OCI-LY7 (cell line): ENCODE results near the gene SLC6A17. TPM values are rescaled to one million over a fixed set of nuclear protein-coding genes. Genes with fewer than 3 reads are reported as not detected.

Experiments
- BruUV-seq: library from RNA; stranded (reverse); fragments of 400-500 nt; replicated peaks from 2 replicates; lab custom pipeline; 2021; lab: Mats Ljungman, UMichigan
- CTCF ChIA-PET: fragments of 300-600 bp; sonication (Branson Sonifier 250); formaldehyde crosslinking; loops from one replicate; lab custom pipeline; 2022; ENCODE audit warnings: antibody characterized with exemption; ENCODE audit not compliant: unreplicated experiment; lab: Charles Lee
- POLR2A ChIA-PET: fragments of 300-600 bp; sonication (Branson Sonifier 250); formaldehyde crosslinking; loops from one replicate; lab custom pipeline; 2022; ENCODE audit warnings: antibody characterized with exemption; lab: Charles Lee
- DNase-seq: peaks from one replicate; pipeline ENCODE4 v3.0.0-alpha.2; 2015; ENCODE audit warnings: low spot score
- H2AFZ ChIP-seq: fragments of 200-600 bp; sonication (generic), shearing (Covaris generic); 2 replicates; pipeline ENCODE4 v1.6.1; 2014; ENCODE audit warnings: mild to moderate bottlenecking, antibody characterized with exemption, low read length, moderate library complexity
- H3K27ac ChIP-seq: fragments of 200-600 bp; sonication (generic); 2 replicates; pipeline ENCODE4 v1.5.1; 2014; ENCODE audit warnings: mixed run types, low read depth, mild to moderate bottlenecking, moderate library complexity, low read length, inconsistent platforms; ENCODE audit not compliant: poor library complexity, severe bottlenecking
- H3K36me3 ChIP-seq: fragments of 200-600 bp; sonication (generic); 2 replicates; pipeline ENCODE4 v1.6.1; 2014; ENCODE audit warnings: mild to moderate bottlenecking, antibody characterized with exemption, low read length, moderate library complexity, mixed read lengths; ENCODE audit not compliant: insufficient read depth
- H3K4me1 ChIP-seq: fragments of 200-600 bp; sonication (generic); 2 replicates; pipeline ENCODE4 v1.5.1; 2014; ENCODE audit warnings: mild to moderate bottlenecking, low read length; ENCODE audit not compliant: insufficient read depth, poor library complexity, severe bottlenecking
- H3K4me2 ChIP-seq: fragments of 200-600 bp; sonication (generic); 2 replicates; pipeline ENCODE4 v1.6.1; 2014; ENCODE audit warnings: mild to moderate bottlenecking, low read length
- H3K4me3 ChIP-seq: fragments of 200-600 bp; sonication (generic); 2 replicates; pipeline ENCODE4 v1.5.1; 2014; ENCODE audit warnings: mild to moderate bottlenecking, low read depth, low read length; ENCODE audit not compliant: poor library complexity, severe bottlenecking
- H3K79me2 ChIP-seq: fragments of 200-600 bp; sonication (generic); 2 replicates; pipeline ENCODE4 v1.6.1; 2016; ENCODE audit warnings: low read depth, mild to moderate bottlenecking, low read length, moderate library complexity, mixed read lengths; ENCODE audit not compliant: insufficient read depth
- H3K9me2 ChIP-seq: fragments of 200-600 bp; sonication (generic); 2 replicates; pipeline ENCODE4 v1.6.1; 2016; ENCODE audit warnings: mild to moderate bottlenecking, low read length, mixed read lengths; ENCODE audit not compliant: insufficient read depth
- H3K9me3 ChIP-seq: fragments of 200-600 bp; sonication (generic); 2 replicates; pipeline ENCODE4 v1.6.1; 2014; ENCODE audit warnings: mild to moderate bottlenecking, mixed run types, low read length, mixed read lengths
- H4K20me1 ChIP-seq: fragments of 200-600 bp; sonication (generic); 2 replicates; pipeline ENCODE4 v1.6.1; 2014; ENCODE audit warnings: mild to moderate bottlenecking, antibody characterized with exemption, low read length, moderate library complexity, mixed read lengths; ENCODE audit not compliant: insufficient read depth
- CTCF ChIP-seq: fragments of 200-600 bp; sonication (generic); conservative IDR thresholded peaks from 2 replicates; pipeline ENCODE4 v1.5.1; 2014; ENCODE audit warnings: mild to moderate bottlenecking, antibody characterized with exemption, low read length, moderate library complexity, mixed read lengths
- EZH2phosphoT487 ChIP-seq: fragments of 200-600 bp; sonication (generic); IDR thresholded peaks from 2 replicates; pipeline ENCODE4 v1.6.1; 2018; ENCODE audit warnings: low read depth, borderline replicate concordance, mild to moderate bottlenecking, mixed run types, antibody characterized with exemption, low read length, moderate library complexity, mixed read lengths
- intact Hi-C: fragments of 100-400 bp; cut with micrococcal nuclease; formaldehyde crosslinking; loops from one replicate; pipeline ENCODE4 v1.10.0; 2022; ENCODE audit not compliant: unreplicated experiment
- total RNA-seq, 2 experiments: library from RNA; depleted of rRNA in 1 of 2; stranded (reverse); fragments of >200 nt in 1 of 2; shearing (Covaris generic) in 1 of 2; gene quantifications; 2 replicates each; pipeline ENCODE4 v1.2.3, GENCODE V29; 2014 to 2022

SLC6A17 gene
- total RNA-seq, 2 experiments from 2014 or later = not detected

GRCh38 chr1:110189181-110189580 lies 38.9 kb downstream of the SLC6A17 start:
- DNase-seq = no peak
- no peaks in the 10 kb centered on the region for H3K36me3 ChIP-seq
- CTCF ChIA-PET = no interaction called here
- no peaks in the 10 kb centered on the region for H4K20me1 ChIP-seq
- no TSS peak for BruUV-seq
- no peaks in the 10 kb centered on the region for H3K79me2 ChIP-seq
- H3K4me2 ChIP-seq = no peak overlapping the region
- no peak overlapping the region for H2AFZ ChIP-seq
- no peak for TF ChIP-seq EZH2phosphoT487
- no peak for TF ChIP-seq CTCF
- H3K4me1 ChIP-seq = no peaks in the 10 kb centered on the region
- POLR2A ChIA-PET = no interaction called here
- H3K9me3 ChIP-seq = no peaks in the 10 kb centered on the region
- H3K9me2 ChIP-seq = no peaks in the 10 kb centered on the region
- intact Hi-C loops = no loop called here
- no peak overlapping the region for H3K27ac ChIP-seq
- H3K4me3 ChIP-seq = no peak overlapping the region

- no peaks in the 10 kb centered on the region for H4K20me1 ChIP-seq
- H3K27ac ChIP-seq = no peak overlapping the region
- no peaks in the 10 kb centered on the region for H3K9me3 ChIP-seq
- H3K4me1 ChIP-seq = no peaks in the 10 kb centered on the region
- ChIA-PET CTCF (no interaction called here), POLR2A (interaction anchor here (0.6 kb wide), 1 partner anchor 214 kb away, joined by 4 read pairs; no protein-coding TSS in a partner anchor)
- no peak overlapping the region for H2AFZ ChIP-seq
- intact Hi-C loops = no loop called here
- TF ChIP-seq CTCF (no peak), EZH2phosphoT487 (no peak)
- no peak overlapping the region for H3K4me3 ChIP-seq
- H3K9me2 ChIP-seq = no peaks in the 10 kb centered on the region
- no peaks in the 10 kb centered on the region for H3K36me3 ChIP-seq
- H3K79me2 ChIP-seq = no peaks in the 10 kb centered on the region
- H3K4me2 ChIP-seq = no peak overlapping the region
- DNase-seq = no peak
- no TSS peak for BruUV-seq
Measured at GRCh38 chr1:110190282-110190929, 40.1 kb downstream of the SLC6A17 start.

- H3K4me1 ChIP-seq = no peaks in the 10 kb centered on the region
- POLR2A ChIA-PET = no interaction called here
- H4K20me1 ChIP-seq = no peaks in the 10 kb centered on the region
- no peaks in the 10 kb centered on the region for H3K36me3 ChIP-seq
- CTCF ChIA-PET = no interaction called here
- H3K4me2 ChIP-seq = no peak overlapping the region
- no peak for DNase-seq
- H3K9me2 ChIP-seq = no peaks in the 10 kb centered on the region
- TF ChIP-seq CTCF (no peak), EZH2phosphoT487 (no peak)
- H3K27ac ChIP-seq = no peak overlapping the region
- H3K9me3 ChIP-seq = no peaks in the 10 kb centered on the region
- no peak overlapping the region for H3K4me3 ChIP-seq
- BruUV-seq = no TSS peak
- no peaks in the 10 kb centered on the region for H3K79me2 ChIP-seq
- no peak overlapping the region for H2AFZ ChIP-seq
- intact Hi-C loops = no loop called here
Measured at GRCh38 chr1:110192541-110192940, 42.2 kb downstream of the SLC6A17 start.
